AG10803 (cell line): ENCODE data around the gene CD3G.

Source experiments
- DNase-seq: peaks from one replicate; pipeline ENCODE4 v3.0.0; 2010; ENCODE audit warnings: low read depth
- H3K4me3 ChIP-seq: 2 replicates; pipeline ENCODE4 v1.5.1; 2011; ENCODE audit warnings: mild to moderate bottlenecking, low read length, control low read depth
- CTCF ChIP-seq: conservative IDR thresholded peaks from 2 replicates; pipeline ENCODE4 v1.5.1; 2011; ENCODE audit warnings: mild to moderate bottlenecking, low read length, control low read depth, inconsistent platforms

Gene CD3G

GRCh38 chr11:118364956-118365615 is 20.9 kb downstream of the CD3G start:
- DNase-seq, result no peak
- no peak for TF ChIP-seq CTCF
- no peak overlapping the region for H3K4me3 ChIP-seq

GRCh38 chr11:118366287-118366686 is 22.1 kb downstream of the CD3G start:
- no peak for TF ChIP-seq CTCF
- DNase-seq, result no peak
- H3K4me3 ChIP-seq, result no peak overlapping the region

- TF ChIP-seq CTCF, result no peak
- no peak overlapping the region for H3K4me3 ChIP-seq
- no peak for DNase-seq
Observed at GRCh38 chr11:118370774-118371173, 26.6 kb downstream of the CD3G start.

GRCh38 chr11:118373263-118373662 is 29.1 kb downstream of the CD3G start:
- H3K4me3 ChIP-seq, result no peak overlapping the region
- no peak for DNase-seq
- no peak for TF ChIP-seq CTCF

- no peak overlapping the region for H3K4me3 ChIP-seq
- TF ChIP-seq CTCF, result no peak
- DNase-seq, result no peak
Observed at GRCh38 chr11:118373871-118374270, 29.7 kb downstream of the CD3G start.

- peak; percentile 96 for DNase-seq
- no peak overlapping the region for H3K4me3 ChIP-seq
- no peak for TF ChIP-seq CTCF
Observed at GRCh38 chr11:118374729-118375128, 30.6 kb downstream of the CD3G start.

GRCh38 chr11:118375978-118376377 is 31.8 kb downstream of the CD3G start:
- TF ChIP-seq CTCF, result no peak
- DNase-seq, result no peak
- H3K4me3 ChIP-seq, result no peak overlapping the region
